ENCODE data around the gene SUN5.

The SUN5 gene

GRCh38 chr20:33014336-33015113 lies 10.3 kb upstream of the SUN5 start:
- DNase-seq (ENCODE audit: low read depth), result no peak

- DNase-seq (ENCODE audit: low read depth), result no peak
These were observed 9.6 kb upstream of the SUN5 start for GRCh38 chr20:33013701-33014326.

GRCh38 chr20:33012327-33013189 lies 8.3 kb upstream of the SUN5 start:
- DNase-seq (ENCODE audit: low read depth), result no peak

GRCh38 chr20:33010674-33011449 lies 6.6 kb upstream of the SUN5 start:
- no peak for DNase-seq (ENCODE audit: low read depth)

- no peak for DNase-seq (ENCODE audit: low read depth)
These were observed 5.9 kb upstream of the SUN5 start for GRCh38 chr20:33010133-33010504.

GRCh38 chr20:33009214-33010132 lies 5.2 kb upstream of the SUN5 start:
- no peak for DNase-seq (ENCODE audit: low read depth)

GRCh38 chr20:33008336-33009213 lies 4.3 kb upstream of the SUN5 start:
- no peak for DNase-seq (ENCODE audit: low read depth)

GRCh38 chr20:33007376-33008335 lies 3.4 kb upstream of the SUN5 start, which contains the start of gene BPIFB2:
Gene BPIFB2 (plus strand): TSS chr20:33007704. CDS start chr20:33008575, 871 bp downstream.
- DNase-seq (ENCODE audit: low read depth), result no peak

GRCh38 chr20:33006776-33007375 lies 2.6 kb upstream of the SUN5 start:
- DNase-seq (ENCODE audit: low read depth), result no peak

GRCh38 chr20:33005908-33006775 lies 1.9 kb upstream of the SUN5 start:
- no peak for DNase-seq (ENCODE audit: low read depth)

GRCh38 chr20:33005132-33005566 lies 916 bp upstream of the SUN5 start:
- DNase-seq (ENCODE audit: low read depth), result peak; percentile 49

GRCh38 chr20:33002087-33002808 lies 2.0 kb downstream of the SUN5 start:
- no peak for DNase-seq (ENCODE audit: low read depth)

- DNase-seq (ENCODE audit: low read depth), result no peak
These were observed 3.3 kb downstream of the SUN5 start for GRCh38 chr20:33000802-33001466.

- DNase-seq (ENCODE audit: low read depth), result no peak
These were observed 4.5 kb downstream of the SUN5 start for GRCh38 chr20:32999603-33000250.

- no peak for DNase-seq (ENCODE audit: low read depth)
These were observed 6.8 kb downstream of the SUN5 start for GRCh38 chr20:32997431-32997830.
